ENCODE data around the gene PAPPA.

Gene PAPPA

DNA sequence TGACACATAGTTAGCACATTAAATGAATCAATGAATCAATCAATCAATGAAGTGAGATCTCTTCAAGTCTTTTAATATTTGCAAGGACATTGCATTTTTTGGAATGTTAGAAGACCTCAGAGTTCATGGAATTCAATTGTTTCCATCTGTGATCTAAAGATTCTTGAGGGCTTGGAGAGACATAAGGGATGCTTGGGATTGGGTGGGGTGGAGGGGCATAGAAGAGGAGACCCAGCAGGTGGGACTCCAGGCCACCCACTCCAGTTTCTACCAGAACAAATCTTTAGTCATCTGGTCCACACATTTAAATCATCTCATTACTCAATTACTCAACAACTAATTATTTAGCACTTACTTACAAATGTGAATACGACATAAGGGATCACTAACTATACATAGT, 282.5 kb downstream of the PAPPA start:
- Histone ChIP-seq H3K9me2 (replicated peaks; ENCODE audit: low read depth, low read length) (no peaks in the 10 kb centered on the region), H4K20me1 (ENCODE audit: insufficient read depth, low read length, poor library complexity, severe bottlenecking) (no peaks in the 10 kb centered on the region), H3K4me3 (ENCODE audit: low read length, poor library complexity, severe bottlenecking) (no peak overlapping the region), H3K9me3 (ENCODE audit: insufficient read depth, low read depth, low read length) (no peaks in the 10 kb centered on the region; the same call in 1 of the 2 replicates), H3K4me2 (ENCODE audit: low read depth, low read length, poor library complexity, severe bottlenecking) (no peak overlapping the region), H3K27me3 (ENCODE audit: insufficient read depth, low read length, poor library complexity, severe bottlenecking) (no peaks in the 10 kb centered on the region), H3K4me1 (ENCODE audit: insufficient read depth, low read length, poor library complexity, severe bottlenecking) (no peaks in the 10 kb centered on the region), H3K9ac (ENCODE audit: low read depth, low read length, poor library complexity, severe bottlenecking) (no peak overlapping the region), H3K36me3 (ENCODE audit: insufficient read depth, low read length) (no peaks in the 10 kb centered on the region), H3F3A (ENCODE audit: low read depth) (no peaks in the 10 kb centered on the region), H2AFZ (ENCODE audit: low read length) (no peak overlapping the region), H3K79me2 (ENCODE audit: insufficient read depth, low read length) (no peaks in the 10 kb centered on the region)
- no peak for TF ChIP-seq CTCF (conservative IDR thresholded peaks at IDR 0.05; ENCODE audit: low read length)
- no peak for TF ChIP-seq EZH2phosphoT487 (IDR thresholded peaks at IDR 0.05; ENCODE audit: borderline replicate concordance)

DNA sequence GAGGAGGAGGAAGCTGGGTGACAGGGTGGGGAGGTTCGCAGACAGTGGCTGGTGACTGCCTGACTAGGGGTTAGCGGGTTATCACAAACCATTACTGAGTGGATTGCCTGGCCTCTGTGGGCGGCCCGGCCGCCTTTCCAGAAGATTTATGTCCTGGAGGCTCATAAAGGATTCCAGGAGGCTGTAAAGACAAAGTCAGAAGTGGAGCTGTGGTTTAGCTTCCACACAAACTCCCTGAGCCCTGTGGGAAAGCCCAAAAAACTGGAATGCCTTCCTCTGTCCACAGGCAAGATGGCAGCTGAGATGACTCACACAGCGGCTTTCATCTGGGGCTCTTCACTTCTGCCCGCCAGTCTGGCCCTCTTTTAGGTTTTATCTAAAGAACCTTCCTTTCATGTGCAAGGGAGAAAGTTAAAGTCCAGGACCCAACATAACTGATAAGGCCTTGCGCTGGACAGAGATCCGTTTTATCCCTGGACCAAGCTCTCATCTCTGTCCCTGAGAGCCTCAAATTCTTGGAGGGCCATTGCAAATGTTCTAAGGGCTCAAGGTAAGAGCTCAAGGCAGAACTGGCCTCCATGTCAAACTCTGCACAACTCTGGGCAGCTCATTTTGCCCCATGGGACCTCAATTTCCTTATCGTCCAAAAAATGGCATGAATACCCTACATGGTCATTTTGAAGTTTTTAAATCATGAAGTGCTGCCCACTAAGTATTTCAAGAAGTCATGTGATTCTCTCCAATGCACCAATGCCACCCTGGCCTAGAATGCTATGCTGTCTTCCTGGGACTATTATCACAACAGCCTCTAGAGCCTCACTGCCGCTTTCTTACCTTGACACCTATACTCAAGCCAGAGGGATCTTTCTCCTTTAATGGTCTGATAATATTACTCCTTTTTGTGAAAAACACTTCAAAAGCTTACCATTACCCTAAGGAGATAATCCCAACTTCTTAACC, 284.1 kb downstream of the PAPPA start:
- no peaks in the 10 kb centered on the region for H3K4me1 ChIP-seq (ENCODE audit: insufficient read depth, low read length, poor library complexity, severe bottlenecking)
- H3K9ac ChIP-seq (ENCODE audit: low read depth, low read length, poor library complexity, severe bottlenecking), result no peak overlapping the region
- no peaks in the 10 kb centered on the region for H4K20me1 ChIP-seq (ENCODE audit: insufficient read depth, low read length, poor library complexity, severe bottlenecking)
- no peak overlapping the region for H3K4me2 ChIP-seq (ENCODE audit: low read depth, low read length, poor library complexity, severe bottlenecking)
- H3K79me2 ChIP-seq (ENCODE audit: insufficient read depth, low read length), result no peaks in the 10 kb centered on the region
- TF ChIP-seq CTCF (conservative IDR thresholded peaks at IDR 0.05; ENCODE audit: low read length), result no peak
- TF ChIP-seq EZH2phosphoT487 (IDR thresholded peaks at IDR 0.05; ENCODE audit: borderline replicate concordance), result no peak
- no peaks in the 10 kb centered on the region for H3K36me3 ChIP-seq (ENCODE audit: insufficient read depth, low read length)
- H3F3A ChIP-seq (ENCODE audit: low read depth), result no peaks in the 10 kb centered on the region
- no peak overlapping the region for H2AFZ ChIP-seq (ENCODE audit: low read length)
- H3K4me3 ChIP-seq (ENCODE audit: low read length, poor library complexity, severe bottlenecking), result no peak overlapping the region
- no peaks in the 10 kb centered on the region for H3K9me2 ChIP-seq (replicated peaks; ENCODE audit: low read depth, low read length)
- H3K27me3 ChIP-seq (ENCODE audit: insufficient read depth, low read length, poor library complexity, severe bottlenecking), result no peaks in the 10 kb centered on the region
- H3K9me3 ChIP-seq (ENCODE audit: insufficient read depth, low read depth, low read length), result no peaks in the 10 kb centered on the region; the same call in 1 of the 2 replicates

- Histone ChIP-seq H3K36me3 (ENCODE audit: insufficient read depth, low read length) (no peaks in the 10 kb centered on the region), H3K4me1 (ENCODE audit: insufficient read depth, low read length, poor library complexity, severe bottlenecking) (no peaks in the 10 kb centered on the region), H4K20me1 (ENCODE audit: insufficient read depth, low read length, poor library complexity, severe bottlenecking) (no peaks in the 10 kb centered on the region), H3K9ac (ENCODE audit: low read depth, low read length, poor library complexity, severe bottlenecking) (no peak overlapping the region), H3K4me3 (ENCODE audit: low read length, poor library complexity, severe bottlenecking) (no peak overlapping the region), H3K9me2 (replicated peaks; ENCODE audit: low read depth, low read length) (no peaks in the 10 kb centered on the region), H3K4me2 (ENCODE audit: low read depth, low read length, poor library complexity, severe bottlenecking) (no peak overlapping the region), H3K79me2 (ENCODE audit: insufficient read depth, low read length) (no peaks in the 10 kb centered on the region), H3K27me3 (ENCODE audit: insufficient read depth, low read length, poor library complexity, severe bottlenecking) (no peaks in the 10 kb centered on the region), H3K9me3 (ENCODE audit: insufficient read depth, low read depth, low read length) (no peaks in the 10 kb centered on the region), H3F3A (ENCODE audit: low read depth) (no peaks in the 10 kb centered on the region), H2AFZ (ENCODE audit: low read length) (no peak overlapping the region)
- no peak for TF ChIP-seq EZH2phosphoT487 (IDR thresholded peaks at IDR 0.05; ENCODE audit: borderline replicate concordance)
- no peak for TF ChIP-seq CTCF (conservative IDR thresholded peaks at IDR 0.05; ENCODE audit: low read length)
Observed at GRCh38 chr9:116442528-116442927, 288.9 kb downstream of the PAPPA start.
